ENCODE measurements around the gene SNCB. TPM values are rescaled to one million over a fixed set of nuclear protein-coding genes. Genes with fewer than 3 reads are reported as not detected.

The SNCB gene
- total RNA-seq, 6 experiments from 2014 or later: not detected

- 7% methylated on average over 31 of the region's 32 CpGs for WGBS (ENCODE audit: insufficient coverage, low coverage, low lambda C conversion rate, missing lambda C conversion rate)
- intact Hi-C loops (cut with DNase I): no loop called here
- ATAC-seq: peak; percentile 29 to 48 (median 38)
- no peaks in the 10 kb centered on the region for H3K36me3 ChIP-seq
- H3K4me3 ChIP-seq: no peak overlapping the region
- H3K27ac ChIP-seq: no peak overlapping the region
- H3K27me3 ChIP-seq: peaks cover 0 to 27% of the 10 kb centered on the region in 2 donors
- no peak for DNase-seq
- H3K9me3 ChIP-seq: no peaks in the 10 kb centered on the region
- H3K4me1 ChIP-seq: no peaks in the 10 kb centered on the region
- TF ChIP-seq CTCF (IDR thresholded peaks at IDR 0.05) (no peak), POLR2A (IDR thresholded peaks at IDR 0.05) (no peak)
These were observed 9.9 kb downstream of the SNCB start for GRCh38 chr5:176620333-176620981.

GRCh38 chr5:176619569-176620332 is 10.6 kb downstream of the SNCB start:
- intact Hi-C loops (cut with DNase I): no loop called here
- no peak overlapping the region for H3K4me3 ChIP-seq
- no peak overlapping the region for H3K27ac ChIP-seq
- DNase-seq (no peak), ATAC-seq (no peak)
- H3K36me3 ChIP-seq: no peaks in the 10 kb centered on the region
- TF ChIP-seq CTCF (IDR thresholded peaks at IDR 0.05) (no peak), POLR2A (IDR thresholded peaks at IDR 0.05) (no peak)
- no peaks in the 10 kb centered on the region for H3K9me3 ChIP-seq
- 21% methylated on average over 22 of the region's 59 CpGs for WGBS (ENCODE audit: insufficient coverage, low coverage, low lambda C conversion rate, missing lambda C conversion rate)
- no peaks in the 10 kb centered on the region for H3K4me1 ChIP-seq
- peaks cover 0 to 27% of the 10 kb centered on the region in 2 donors for H3K27me3 ChIP-seq

- TF ChIP-seq POLR2A (IDR thresholded peaks at IDR 0.05) (no peak), CTCF (IDR thresholded peaks at IDR 0.05) (no peak)
- Histone ChIP-seq H3K27me3 (peaks cover 0 to 27% of the 10 kb centered on the region in 2 donors), H3K9me3 (no peaks in the 10 kb centered on the region), H3K4me3 (no peak overlapping the region), H3K36me3 (no peaks in the 10 kb centered on the region), H3K27ac (no peak overlapping the region), H3K4me1 (no peaks in the 10 kb centered on the region)
- ATAC-seq (peak; percentile 52 to 76 (median 64)), DNase-seq (peak in 1 of 3 donors; percentile 56)
- 5% methylated on average over 4 of the region's 31 CpGs for WGBS (ENCODE audit: insufficient coverage, low coverage, low lambda C conversion rate, missing lambda C conversion rate)
- intact Hi-C loops (cut with DNase I): no loop called here
These were observed 11.1 kb downstream of the SNCB start for GRCh38 chr5:176619203-176619568.

- Histone ChIP-seq H3K4me1 (no peaks in the 10 kb centered on the region), H3K27me3 (peaks cover 0 to 27% of the 10 kb centered on the region in 2 donors), H3K27ac (no peak overlapping the region), H3K36me3 (no peaks in the 10 kb centered on the region), H3K4me3 (no peak overlapping the region), H3K9me3 (no peaks in the 10 kb centered on the region)
- no peak for DNase-seq
- TF ChIP-seq CTCF (IDR thresholded peaks at IDR 0.05) (no peak), POLR2A (IDR thresholded peaks at IDR 0.05) (no peak)
- ATAC-seq: no peak
- 26% methylated on average over 13 of the region's 19 CpGs for WGBS (ENCODE audit: insufficient coverage, low coverage, low lambda C conversion rate, missing lambda C conversion rate)
- intact Hi-C loops (cut with DNase I): no loop called here
These were observed 11.6 kb downstream of the SNCB start for GRCh38 chr5:176618783-176619182.

Measured in right lobe of liver (tissue), 6 donors.